Measurements from ENCODE around the gene SMC6. TPM values are rescaled to one million over a fixed set of nuclear protein-coding genes. Genes with fewer than 3 reads are reported as not detected.
A peak's percentile ranks its signal among the peaks of the same experiment; 100 is the strongest.

The SMC6 gene
- total RNA-seq, 2 experiments from 2014 or later, result 32.1 to 35.1 TPM

DNA sequence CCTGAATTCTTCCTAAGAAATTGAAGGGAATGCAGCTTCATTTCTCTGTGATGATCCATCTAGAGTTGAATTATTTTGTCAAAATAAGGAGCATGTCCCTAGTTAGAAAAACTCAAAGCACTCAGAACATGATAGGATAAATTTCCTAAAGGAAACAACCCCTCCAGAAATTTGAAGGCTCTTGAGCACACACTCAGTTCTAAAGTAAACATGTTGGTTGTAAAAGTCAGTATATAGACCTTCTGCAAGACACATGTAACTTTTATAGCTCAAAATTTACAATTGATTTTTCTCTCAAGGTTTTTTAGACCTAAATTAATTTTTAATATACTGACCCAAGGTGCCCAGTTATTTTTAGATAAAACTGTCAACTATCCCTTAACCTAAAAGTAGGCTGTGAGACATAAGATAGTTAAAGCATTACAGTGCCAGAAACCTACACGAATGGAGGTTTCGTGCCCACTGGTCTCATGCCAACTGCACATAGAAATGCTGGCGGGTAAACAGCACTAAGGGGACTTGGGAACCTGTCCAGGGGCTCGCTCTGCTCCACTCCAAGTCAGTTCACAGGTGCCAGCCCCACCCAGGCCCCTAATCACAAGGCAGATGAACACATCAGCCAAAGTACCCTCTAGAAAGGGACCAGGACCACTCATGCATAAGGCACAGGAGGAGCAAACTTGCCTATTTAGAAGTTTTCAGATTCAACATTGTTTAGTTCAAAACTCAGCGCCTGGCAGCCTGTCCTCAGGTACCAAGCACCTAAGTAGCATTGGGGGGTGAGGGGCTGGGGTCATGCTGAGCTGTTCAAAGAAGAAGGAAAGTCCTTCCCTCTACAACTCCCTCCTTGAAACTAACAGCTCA lies 106.5 kb downstream of the SMC6 start:
- Mint-ChIP-seq H3K4me1 (peaks cover 11% of the 10 kb centered on the region), H3K36me3 (no peaks in the 10 kb centered on the region), H3K4me3 (no peak overlapping the region), H3K9me3 (ENCODE audit: low read depth) (no peaks in the 10 kb centered on the region), H3K27me3 (no peaks in the 10 kb centered on the region), H3K27ac (no peak overlapping the region)
- DNase-seq (no peak), ATAC-seq (no peak)
- CTCF ChIA-PET, result interaction anchor here (1.6 to 5.9 kb wide), 6 partner anchors 9 to 62 kb away, joined by 3 to 74 read pairs (median 10); no protein-coding TSS in a partner anchor

DNA sequence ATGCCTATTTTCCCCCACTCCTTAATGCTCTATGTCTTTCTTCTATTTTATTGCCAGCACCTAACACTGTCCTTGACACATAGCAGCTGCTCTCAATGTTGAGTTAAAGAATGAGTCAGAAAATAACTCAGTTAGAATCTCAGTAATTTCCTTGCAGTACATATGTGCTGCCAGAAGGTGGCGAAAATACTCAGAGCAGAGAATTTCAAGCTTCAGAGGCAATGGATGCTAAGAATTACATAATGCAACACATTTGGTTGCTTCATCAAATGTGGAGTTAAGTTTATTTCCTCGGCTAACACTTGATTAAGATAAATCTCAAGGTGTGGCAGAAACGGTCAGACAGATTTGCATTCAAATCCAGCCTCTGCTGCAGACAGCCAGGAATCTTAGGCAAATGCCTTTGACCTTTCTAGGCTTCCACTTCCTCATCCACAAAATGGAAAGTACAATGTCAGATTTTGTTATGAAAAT lies 107.5 kb downstream of the SMC6 start:
- no peak overlapping the region for H3K27ac Mint-ChIP-seq
- no peaks in the 10 kb centered on the region for H3K9me3 Mint-ChIP-seq (ENCODE audit: low read depth)
- H3K4me1 Mint-ChIP-seq, result peaks cover 11% of the 10 kb centered on the region
- no peak overlapping the region for H3K4me3 Mint-ChIP-seq
- CTCF ChIA-PET, result interaction anchor here (0.8 to 5.9 kb wide), 17 partner anchors 10 to 503 kb away, joined by 3 to 74 read pairs (median 4); partner anchors contain the start of genes GEN1 and SMC6
- DNase-seq (peak; percentile 57), ATAC-seq (peak; percentile 73)
- H3K36me3 Mint-ChIP-seq, result no peaks in the 10 kb centered on the region
- no peaks in the 10 kb centered on the region for H3K27me3 Mint-ChIP-seq

- H3K36me3 Mint-ChIP-seq, result no peaks in the 10 kb centered on the region
- no peak overlapping the region for H3K27ac Mint-ChIP-seq
- no peak for ATAC-seq
- CTCF ChIA-PET, result interaction anchor here (0.8 to 5.9 kb wide), 16 partner anchors 9 to 504 kb away, joined by 3 to 74 read pairs (median 4); partner anchors contain the start of genes GEN1 and SMC6
- H3K27me3 Mint-ChIP-seq, result no peaks in the 10 kb centered on the region
- DNase-seq, result no peak
- no peak overlapping the region for H3K4me3 Mint-ChIP-seq
- H3K9me3 Mint-ChIP-seq (ENCODE audit: low read depth), result no peaks in the 10 kb centered on the region
- peaks cover 11% of the 10 kb centered on the region for H3K4me1 Mint-ChIP-seq
Measured at GRCh38 chr2:17644997-17645720, 108.5 kb downstream of the SMC6 start.

GRCh38 chr2:17643031-17643615 lies 110.5 kb downstream of the SMC6 start:
- H3K9me3 Mint-ChIP-seq (ENCODE audit: low read depth), result no peaks in the 10 kb centered on the region
- H3K27me3 Mint-ChIP-seq, result no peaks in the 10 kb centered on the region
- no peaks in the 10 kb centered on the region for H3K36me3 Mint-ChIP-seq
- DNase-seq (no peak), ATAC-seq (peak; percentile 40)
- no peak overlapping the region for H3K27ac Mint-ChIP-seq
- no peak overlapping the region for H3K4me3 Mint-ChIP-seq
- H3K4me1 Mint-ChIP-seq, result peaks cover 11% of the 10 kb centered on the region
- CTCF ChIA-PET, result interaction anchor here (0.8 to 5.9 kb wide), 4 partner anchors 9 to 111 kb away, joined by 3 to 74 read pairs (median 4); no protein-coding TSS in a partner anchor

DNA sequence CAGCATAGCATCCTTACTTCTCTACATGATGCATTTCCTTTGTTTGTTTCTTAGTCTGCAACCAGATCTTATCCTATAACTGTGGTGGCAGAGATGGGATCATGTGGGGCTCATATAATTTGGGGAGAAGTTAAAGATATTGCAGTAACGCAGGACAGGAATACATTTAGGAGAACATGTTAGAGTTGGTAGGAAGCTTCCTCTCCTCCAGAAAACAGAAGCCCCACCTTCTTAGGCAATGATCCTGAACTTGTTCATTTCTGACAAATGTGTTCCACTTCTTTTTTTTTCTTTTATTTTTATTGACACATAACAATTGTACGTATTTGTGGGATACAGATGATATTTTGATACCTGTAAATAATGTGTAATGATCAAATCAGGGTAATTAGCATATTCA lies 113.2 kb downstream of the SMC6 start:
- CTCF ChIA-PET, result no interaction called here
- peaks cover 5% of the 10 kb centered on the region for H3K4me1 Mint-ChIP-seq
- DNase-seq, result no peak
- H3K36me3 Mint-ChIP-seq, result no peaks in the 10 kb centered on the region
- H3K9me3 Mint-ChIP-seq (ENCODE audit: low read depth), result no peaks in the 10 kb centered on the region
- H3K27me3 Mint-ChIP-seq, result no peaks in the 10 kb centered on the region
- H3K27ac Mint-ChIP-seq, result no peak overlapping the region
- H3K4me3 Mint-ChIP-seq, result no peak overlapping the region
- ATAC-seq, result no peak

DNA sequence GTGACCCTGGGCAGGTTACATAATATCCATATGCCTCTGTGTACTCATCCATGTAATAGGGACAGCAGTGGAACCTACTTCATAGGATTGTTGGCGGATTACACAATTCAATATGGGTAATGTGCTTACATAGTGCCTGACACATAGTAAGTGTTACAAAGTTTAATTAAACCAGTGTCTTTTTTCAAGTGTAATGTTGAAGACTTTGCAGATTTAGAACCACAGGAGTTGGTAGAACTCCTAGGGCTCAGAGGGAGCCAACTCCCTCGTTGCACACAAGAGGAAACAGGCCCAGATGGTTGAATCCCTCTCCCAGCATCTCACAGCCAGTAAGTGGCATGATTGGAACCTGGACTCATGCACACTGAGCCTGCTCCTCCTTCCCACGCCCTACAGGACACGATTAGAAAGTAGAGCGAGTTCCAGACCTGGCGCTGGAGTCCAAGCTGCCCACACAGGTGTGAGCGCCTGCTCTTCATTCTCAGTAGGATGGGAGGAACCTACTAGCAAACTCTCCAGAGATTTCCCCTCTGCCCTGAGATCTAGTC lies 115.3 kb downstream of the SMC6 start:
- DNase-seq (no peak), ATAC-seq (no peak)
- CTCF ChIA-PET, result no interaction called here
- H3K9me3 Mint-ChIP-seq (ENCODE audit: low read depth), result no peaks in the 10 kb centered on the region
- no peak overlapping the region for H3K27ac Mint-ChIP-seq
- peaks cover 3% of the 10 kb centered on the region for H3K27me3 Mint-ChIP-seq
- H3K4me3 Mint-ChIP-seq, result no peak overlapping the region
- peaks cover 3% of the 10 kb centered on the region for H3K4me1 Mint-ChIP-seq
- H3K36me3 Mint-ChIP-seq, result no peaks in the 10 kb centered on the region

DNA sequence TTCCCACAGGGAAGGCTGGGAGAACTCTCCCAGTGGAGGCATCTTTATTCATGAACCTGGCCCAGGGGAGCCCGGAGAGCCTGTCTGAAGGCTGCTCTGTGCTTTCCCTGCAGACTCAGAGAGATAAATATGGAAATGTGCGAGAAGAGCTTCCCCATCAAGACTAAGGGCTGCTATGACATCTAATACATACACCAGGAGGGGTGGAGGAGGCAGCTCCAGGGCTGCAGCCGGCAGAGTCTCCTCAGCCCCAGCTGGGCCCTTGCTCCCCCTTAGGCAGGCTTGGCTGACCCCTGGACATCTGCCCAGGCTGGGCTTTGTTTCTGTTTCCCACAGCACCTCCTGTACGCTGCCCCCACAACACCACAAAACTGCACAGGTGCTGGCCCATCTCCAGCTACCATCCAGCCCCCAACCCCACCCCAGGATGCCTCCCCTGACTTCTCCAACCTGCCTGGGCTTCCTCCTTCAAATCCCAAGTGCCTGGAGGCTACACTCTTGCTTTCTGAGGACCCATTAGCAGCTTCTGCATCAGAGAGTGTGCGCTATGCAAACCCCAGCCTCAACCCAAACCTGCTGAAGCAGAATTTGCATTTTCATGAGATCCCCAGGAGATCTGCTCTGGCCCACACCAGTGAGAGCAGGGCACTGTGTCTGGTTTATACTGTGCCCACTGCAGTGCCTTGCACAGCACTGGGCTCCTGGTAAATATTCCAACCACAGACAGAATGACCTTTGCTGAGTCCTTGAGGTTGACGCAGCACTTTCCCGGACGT lies 116.3 kb downstream of the SMC6 start:
- ATAC-seq, result no peak
- no peak for DNase-seq
- H3K27me3 Mint-ChIP-seq, result peaks cover 3% of the 10 kb centered on the region
- no peaks in the 10 kb centered on the region for H3K9me3 Mint-ChIP-seq (ENCODE audit: low read depth)
- H3K4me3 Mint-ChIP-seq, result no peak overlapping the region
- H3K4me1 Mint-ChIP-seq, result no peaks in the 10 kb centered on the region
- no peak overlapping the region for H3K27ac Mint-ChIP-seq
- CTCF ChIA-PET, result interaction anchor here (0.6 to 2.6 kb wide), 2 partner anchors 9 to 34 kb away, joined by 4 to 11 read pairs; no protein-coding TSS in a partner anchor
- H3K36me3 Mint-ChIP-seq, result no peaks in the 10 kb centered on the region

- H3K4me3 Mint-ChIP-seq, result no peak overlapping the region
Measured at GRCh38 chr2:17636257-17636656, 117.4 kb downstream of the SMC6 start.

GRCh38 chr2:17634997-17635396 lies 118.6 kb downstream of the SMC6 start:
- Mint-ChIP-seq H3K4me1 (no peaks in the 10 kb centered on the region), H3K27ac (no peak overlapping the region), H3K36me3 (no peaks in the 10 kb centered on the region), H3K4me3 (no peak overlapping the region), H3K9me3 (ENCODE audit: low read depth) (no peaks in the 10 kb centered on the region), H3K27me3 (peaks cover 3% of the 10 kb centered on the region)
- DNase-seq (no peak), ATAC-seq (no peak)
- CTCF ChIA-PET, result interaction anchor here (2.6 kb wide), 1 partner anchor 12 kb away, joined by 11 read pairs; no protein-coding TSS in a partner anchor

More at GRCh38 chr2:17636257-17636656, 117.4 kb downstream of the SMC6 start:
- Mint-ChIP-seq H3K4me1 (no peaks in the 10 kb centered on the region), H3K36me3 (no peaks in the 10 kb centered on the region), H3K9me3 (ENCODE audit: low read depth) (no peaks in the 10 kb centered on the region), H3K27ac (no peak overlapping the region), H3K27me3 (peaks cover 3% of the 10 kb centered on the region)
- no peak for DNase-seq
- ATAC-seq, result no peak
- CTCF ChIA-PET, result interaction anchor here (2.6 kb wide), 1 partner anchor 10 kb away, joined by 11 read pairs; no protein-coding TSS in a partner anchor

DNA sequence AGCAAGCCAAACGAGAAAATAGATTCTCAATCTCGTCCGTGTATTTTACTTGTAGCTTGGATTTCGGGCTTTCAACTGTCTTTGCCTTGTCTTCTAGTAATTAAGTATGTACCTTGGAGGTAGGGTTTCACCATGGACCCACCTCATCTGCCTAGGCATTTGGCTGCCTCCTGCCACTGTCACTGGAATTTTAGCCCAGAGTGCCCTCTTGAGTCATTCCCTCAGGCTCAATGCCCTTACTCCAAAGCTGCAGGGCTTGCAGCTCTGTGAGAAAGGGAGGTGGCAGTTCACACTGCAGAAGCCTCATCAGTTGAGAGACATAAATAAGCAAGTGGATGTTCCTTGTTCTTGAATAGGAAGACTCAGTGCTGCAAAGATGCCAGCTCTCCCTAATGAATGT lies 123.5 kb downstream of the SMC6 start:
- no peaks in the 10 kb centered on the region for H3K9me3 Mint-ChIP-seq (ENCODE audit: low read depth)
- H3K27me3 Mint-ChIP-seq, result peaks cover 3% of the 10 kb centered on the region
- H3K36me3 Mint-ChIP-seq, result no peaks in the 10 kb centered on the region
- CTCF ChIA-PET, result interaction anchor here (0.6 kb wide), 1 partner anchor 209 kb away, joined by 3 read pairs; no protein-coding TSS in a partner anchor
- DNase-seq (no peak), ATAC-seq (no peak)
- H3K27ac Mint-ChIP-seq, result no peak overlapping the region
- peaks cover 5% of the 10 kb centered on the region for H3K4me1 Mint-ChIP-seq
- no peak overlapping the region for H3K4me3 Mint-ChIP-seq

GRCh38 chr2:17628349-17629261 lies 125.0 kb downstream of the SMC6 start:
- ATAC-seq (no peak), DNase-seq (no peak)
- Mint-ChIP-seq H3K9me3 (ENCODE audit: low read depth) (no peaks in the 10 kb centered on the region), H3K27ac (no peak overlapping the region), H3K4me1 (peaks cover 5% of the 10 kb centered on the region), H3K36me3 (no peaks in the 10 kb centered on the region), H3K27me3 (no peaks in the 10 kb centered on the region), H3K4me3 (no peak overlapping the region)
- CTCF ChIA-PET, result no interaction called here

Measured in activated CD8-positive, alpha-beta memory T cell treated with anti-CD3 and anti-CD28 coated beads, Interleukin-2, amount 10 ng/mL, durations not matched to agents 7 days and 5 days (primary cell).